Measurements from ENCODE around the gene GPR137. TPM values are rescaled to one million over a fixed set of nuclear protein-coding genes. Genes with fewer than 3 reads are reported as not detected.
"Not testable (repeated sequence)": the region's sequence is repeated elsewhere in the genome, so short reads cannot be mapped to it uniquely, and the experiment has no call there.

Gene GPR137
- polyA plus RNA-seq, 4 donors = 16.5 to 27.9 (median 18.9) TPM

DNA sequence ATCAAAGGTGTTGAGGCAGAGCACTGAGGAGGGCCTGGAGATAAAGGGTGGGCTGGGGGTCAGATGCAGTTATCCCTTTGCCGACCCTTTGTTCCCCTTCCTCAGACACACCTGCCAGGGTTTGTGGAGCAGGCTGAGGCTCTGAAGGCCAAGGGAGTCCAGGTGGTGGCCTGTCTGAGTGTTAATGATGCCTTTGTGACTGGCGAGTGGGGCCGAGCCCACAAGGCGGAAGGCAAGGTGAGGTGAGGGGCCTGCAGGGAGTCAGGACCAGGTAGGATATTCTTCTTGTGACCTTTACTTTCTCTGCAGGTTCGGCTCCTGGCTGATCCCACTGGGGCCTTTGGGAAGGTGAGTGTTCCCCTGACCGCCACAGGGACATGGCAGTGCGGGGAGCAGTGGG is 34.9 kb downstream of the GPR137 start:
- DNase-seq = no peak
- H3K4me1 ChIP-seq (ENCODE audit: control insufficient read depth in 3 of 3, insufficient read depth in 2 of 3, low read depth in 1 of 3, low read length in 2 of 3) = peaks cover 0 to 49% (median 3%) of the 10 kb centered on the region in 3 donors
- H3K36me3 ChIP-seq (ENCODE audit: control insufficient read depth in 3 of 3, insufficient read depth in 2 of 3, low read depth in 1 of 3, low read length in 3 of 3) = peaks cover 0 to 59% (median 2%) of the 10 kb centered on the region in 3 donors
- no peak for FAIRE-seq
- H3K27ac ChIP-seq (ENCODE audit: low read depth in 1 of 3, low read length in 2 of 3) = peak overlapping the region; percentile 77 to 83 (median 78)
- no peak overlapping the region for H3K4me3 ChIP-seq (ENCODE audit: low read depth in 1 of 3, low read length in 3 of 3)
- no peaks in the 10 kb centered on the region for H3K9me3 ChIP-seq (ENCODE audit: control insufficient read depth in 2 of 2, insufficient read depth in 1 of 2, low read depth in 1 of 2, low read length in 1 of 2)
- 74 to 88% (median 81%) methylated on average over 7 of the region's 7 CpGs for WGBS, 3 donors
- no peaks in the 10 kb centered on the region for H3K27me3 ChIP-seq (ENCODE audit: control insufficient read depth in 3 of 3, insufficient read depth in 3 of 3, low read length in 3 of 3)

- Histone ChIP-seq H3K27me3 (ENCODE audit: control insufficient read depth in 3 of 3, insufficient read depth in 3 of 3, low read length in 3 of 3) (no peaks in the 10 kb centered on the region), H3K36me3 (ENCODE audit: control insufficient read depth in 3 of 3, insufficient read depth in 2 of 3, low read depth in 1 of 3, low read length in 3 of 3) (peaks cover 0 to 55% (median under 1%) of the 10 kb centered on the region in 3 donors), H3K27ac (ENCODE audit: low read depth in 1 of 3, low read length in 2 of 3) (peak overlapping the region; percentile 77 to 83 (median 78)), H3K9me3 (ENCODE audit: control insufficient read depth in 2 of 2, insufficient read depth in 1 of 2, low read depth in 1 of 2, low read length in 1 of 2) (no peaks in the 10 kb centered on the region), H3K4me3 (ENCODE audit: low read depth in 1 of 3, low read length in 3 of 3) (no peak overlapping the region), H3K4me1 (ENCODE audit: control insufficient read depth in 3 of 3, insufficient read depth in 2 of 3, low read depth in 1 of 3, low read length in 2 of 3) (peaks cover 0 to 48% (median 3%) of the 10 kb centered on the region in 3 donors)
- FAIRE-seq = no peak
- DNase-seq = no peak
- WGBS, 3 donors = 42 to 83% (median 59%) methylated on average over 5 of the region's 5 CpGs
Measured at GRCh38 chr11:64321026-64321425, 35.4 kb downstream of the GPR137 start.

GRCh38 chr11:64321533-64321932 is 35.9 kb downstream of the GPR137 start:
- DNase-seq (peak; percentile 83 to 92), FAIRE-seq (no peak)
- Histone ChIP-seq H3K4me3 (ENCODE audit: low read depth in 1 of 3, low read length in 3 of 3) (no peak overlapping the region), H3K4me1 (ENCODE audit: control insufficient read depth in 3 of 3, insufficient read depth in 2 of 3, low read depth in 1 of 3, low read length in 2 of 3) (peaks cover 0 to 43% (median 3%) of the 10 kb centered on the region in 3 donors), H3K27ac (ENCODE audit: low read depth in 1 of 3, low read length in 2 of 3) (peak overlapping the region; percentile 77 to 83 (median 78)), H3K9me3 (ENCODE audit: control insufficient read depth in 2 of 2, insufficient read depth in 1 of 2, low read depth in 1 of 2, low read length in 1 of 2) (no peaks in the 10 kb centered on the region), H3K36me3 (ENCODE audit: control insufficient read depth in 3 of 3, insufficient read depth in 2 of 3, low read depth in 1 of 3, low read length in 3 of 3) (peaks cover 0 to 50% (median 0%) of the 10 kb centered on the region in 3 donors), H3K27me3 (ENCODE audit: control insufficient read depth in 3 of 3, insufficient read depth in 3 of 3, low read length in 3 of 3) (no peaks in the 10 kb centered on the region)
- WGBS, 3 donors = 14 to 69% (median 48%) methylated on average over 5 of the region's 5 CpGs

GRCh38 chr11:64322925-64323260 is 37.2 kb downstream of the GPR137 start:
- Histone ChIP-seq H3K27me3 (ENCODE audit: control insufficient read depth in 3 of 3, insufficient read depth in 3 of 3, low read length in 3 of 3) (no peaks in the 10 kb centered on the region), H3K36me3 (ENCODE audit: control insufficient read depth in 3 of 3, insufficient read depth in 2 of 3, low read depth in 1 of 3, low read length in 3 of 3) (peaks cover 0 to 43% (median 0%) of the 10 kb centered on the region in 3 donors), H3K4me3 (ENCODE audit: low read depth in 1 of 3, low read length in 3 of 3) (no peak overlapping the region), H3K27ac (ENCODE audit: low read depth in 1 of 3, low read length in 2 of 3) (no peak overlapping the region), H3K9me3 (ENCODE audit: control insufficient read depth in 2 of 2, insufficient read depth in 1 of 2, low read depth in 1 of 2, low read length in 1 of 2) (no peaks in the 10 kb centered on the region), H3K4me1 (ENCODE audit: control insufficient read depth in 3 of 3, insufficient read depth in 2 of 3, low read depth in 1 of 3, low read length in 2 of 3) (peaks cover 0 to 40% (median 3%) of the 10 kb centered on the region in 3 donors)
- FAIRE-seq (no peak), DNase-seq (no peak)
- WGBS, 3 donors = 86 to 90% (median 89%) methylated on average over 7 of the region's 7 CpGs

DNA sequence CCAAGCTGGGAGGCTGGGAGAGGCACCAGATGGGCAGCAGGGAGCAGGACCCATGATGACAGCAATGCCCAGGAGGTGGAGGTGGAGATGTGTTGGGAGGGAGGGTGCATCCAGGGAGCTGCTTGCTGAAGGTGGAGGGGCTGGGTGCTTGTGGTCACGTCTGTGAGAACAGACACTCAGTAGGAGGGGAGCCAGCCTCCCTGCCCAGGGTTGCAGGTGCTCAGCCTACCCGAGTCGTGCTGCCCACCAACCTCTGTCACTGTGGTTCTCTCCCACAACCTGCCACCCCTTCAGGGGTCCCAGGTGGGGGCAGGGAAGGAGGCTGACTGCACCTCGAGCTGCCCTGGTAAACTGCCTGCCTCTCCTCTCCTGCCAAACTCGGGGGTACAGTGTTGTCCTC is 37.7 kb downstream of the GPR137 start:
- FAIRE-seq = no peak
- 50 to 67% (median 58%) methylated on average over 5 of the region's 5 CpGs for WGBS, 3 donors
- no peak overlapping the region for H3K27ac ChIP-seq (ENCODE audit: low read depth in 1 of 3, low read length in 2 of 3)
- H3K4me1 ChIP-seq (ENCODE audit: control insufficient read depth in 3 of 3, insufficient read depth in 2 of 3, low read depth in 1 of 3, low read length in 2 of 3) = peaks cover 0 to 40% (median 3%) of the 10 kb centered on the region in 3 donors
- no peak for DNase-seq
- H3K4me3 ChIP-seq (ENCODE audit: low read depth in 1 of 3, low read length in 3 of 3) = no peak overlapping the region
- no peaks in the 10 kb centered on the region for H3K9me3 ChIP-seq (ENCODE audit: control insufficient read depth in 2 of 2, insufficient read depth in 1 of 2, low read depth in 1 of 2, low read length in 1 of 2)
- H3K27me3 ChIP-seq (ENCODE audit: control insufficient read depth in 3 of 3, insufficient read depth in 3 of 3, low read length in 3 of 3) = no peaks in the 10 kb centered on the region
- peaks cover 0 to 43% (median 0%) of the 10 kb centered on the region in 3 donors for H3K36me3 ChIP-seq (ENCODE audit: control insufficient read depth in 3 of 3, insufficient read depth in 2 of 3, low read depth in 1 of 3, low read length in 3 of 3)

- Histone ChIP-seq H3K4me1 (ENCODE audit: control insufficient read depth in 3 of 3, insufficient read depth in 2 of 3, low read depth in 1 of 3, low read length in 2 of 3) (peaks cover under 1 to 38% (median under 1%) of the 10 kb centered on the region in 3 donors), H3K36me3 (ENCODE audit: control insufficient read depth in 3 of 3, insufficient read depth in 2 of 3, low read depth in 1 of 3, low read length in 3 of 3) (peaks cover 0 to 43% (median 0%) of the 10 kb centered on the region in 3 donors)
- not testable (repeated sequence) for FAIRE-seq; H3K9me3 ChIP-seq (ENCODE audit: control insufficient read depth in 2 of 2, insufficient read depth in 1 of 2, low read depth in 1 of 2, low read length in 1 of 2); DNase-seq; H3K4me3 ChIP-seq (ENCODE audit: low read depth in 1 of 3, low read length in 3 of 3); H3K27ac ChIP-seq (ENCODE audit: low read depth in 1 of 3, low read length in 2 of 3); H3K27me3 ChIP-seq (ENCODE audit: control insufficient read depth in 3 of 3, insufficient read depth in 3 of 3, low read length in 3 of 3)
- whole genome bisulfite sequencing, 3 donors = 76 to 83% (median 81%) methylated on average over 4 of the region's 4 CpGs
Measured at GRCh38 chr11:64323984-64324383, 38.3 kb downstream of the GPR137 start.

DNA sequence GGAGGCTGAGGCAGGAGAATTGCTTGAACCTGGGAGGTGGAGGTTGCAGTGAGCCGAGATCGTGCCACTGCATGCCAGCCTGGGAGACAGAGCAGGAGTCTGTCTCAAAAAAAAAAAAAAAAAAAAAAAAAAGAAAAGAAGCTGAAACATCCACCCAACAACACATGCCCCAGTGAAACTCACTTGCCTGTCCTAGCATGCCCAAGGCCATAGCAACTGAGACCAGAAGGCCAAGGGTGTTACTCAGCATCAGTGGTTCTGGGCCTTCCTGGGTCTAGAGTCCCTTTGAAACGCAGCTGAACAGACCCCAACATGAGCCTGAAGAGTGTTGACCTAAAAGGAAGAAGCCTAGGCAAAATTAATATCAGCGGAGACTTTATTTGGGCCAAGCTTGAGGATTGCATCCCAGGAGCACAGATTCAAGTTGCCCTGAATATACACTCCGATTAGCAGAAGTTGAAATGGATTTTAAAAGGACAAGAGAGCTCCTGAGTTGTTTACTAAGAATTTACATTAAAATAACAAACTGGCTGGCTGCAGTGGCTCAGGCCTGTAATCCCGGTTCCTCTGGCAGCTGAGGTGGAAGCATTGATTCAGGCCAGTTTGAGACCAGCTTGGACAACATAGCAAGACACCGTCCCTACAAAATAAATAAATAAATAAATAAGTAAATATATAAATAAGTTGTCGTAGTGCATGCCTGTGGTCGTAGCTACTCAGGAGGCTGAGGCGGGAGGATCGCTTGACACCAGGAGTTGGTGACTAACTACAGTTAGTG is 39.2 kb downstream of the GPR137 start:
- H3K27me3 ChIP-seq (ENCODE audit: control insufficient read depth in 3 of 3, insufficient read depth in 3 of 3, low read length in 3 of 3) = no peaks in the 10 kb centered on the region
- no peaks in the 10 kb centered on the region for H3K9me3 ChIP-seq (ENCODE audit: control insufficient read depth in 2 of 2, insufficient read depth in 1 of 2, low read depth in 1 of 2, low read length in 1 of 2)
- H3K27ac ChIP-seq (ENCODE audit: low read depth in 1 of 3, low read length in 2 of 3) = no peak overlapping the region
- peaks cover 0 to 34% (median 0%) of the 10 kb centered on the region in 3 donors for H3K36me3 ChIP-seq (ENCODE audit: control insufficient read depth in 3 of 3, insufficient read depth in 2 of 3, low read depth in 1 of 3, low read length in 3 of 3)
- DNase-seq = no peak
- WGBS, 3 donors = 84 to 93% (median 88%) methylated on average over 11 of the region's 11 CpGs
- FAIRE-seq = no peak
- H3K4me3 ChIP-seq (ENCODE audit: low read depth in 1 of 3, low read length in 3 of 3) = no peak overlapping the region
- peaks cover 0 to 38% (median 2%) of the 10 kb centered on the region in 3 donors for H3K4me1 ChIP-seq (ENCODE audit: control insufficient read depth in 3 of 3, insufficient read depth in 2 of 3, low read depth in 1 of 3, low read length in 2 of 3)

DNA sequence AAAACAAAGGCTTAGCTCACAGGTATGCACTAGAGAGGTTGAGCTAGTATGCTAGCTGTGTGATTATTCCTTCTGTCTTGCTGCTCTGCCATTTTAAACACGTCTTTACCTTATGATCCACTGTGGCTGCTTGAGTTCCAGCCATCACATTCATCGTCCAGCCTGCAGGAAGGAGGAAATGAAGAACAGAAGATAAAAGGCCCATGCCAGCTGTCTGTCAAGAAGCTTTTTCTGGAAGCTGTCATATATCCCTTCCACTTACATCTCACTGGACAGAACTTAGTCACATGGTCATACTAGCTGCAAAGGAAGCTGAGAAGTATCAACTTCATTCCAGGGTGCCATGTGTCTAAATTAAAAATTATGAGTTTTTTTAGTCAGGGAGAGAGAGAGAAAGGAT is 41.7 kb downstream of the GPR137 start:
- 80 to 88% (median 86%) methylated on average over 2 of the region's 2 CpGs for WGBS, 3 donors
- Histone ChIP-seq H3K4me3 (ENCODE audit: low read depth in 1 of 3, low read length in 3 of 3) (no peak overlapping the region), H3K27ac (ENCODE audit: low read depth in 1 of 3, low read length in 2 of 3) (no peak overlapping the region), H3K4me1 (ENCODE audit: control insufficient read depth in 3 of 3, insufficient read depth in 2 of 3, low read depth in 1 of 3, low read length in 2 of 3) (peaks cover 0 to 28% (median 5%) of the 10 kb centered on the region in 3 donors), H3K27me3 (ENCODE audit: control insufficient read depth in 3 of 3, insufficient read depth in 3 of 3, low read length in 3 of 3) (no peaks in the 10 kb centered on the region), H3K9me3 (ENCODE audit: control insufficient read depth in 2 of 2, insufficient read depth in 1 of 2, low read depth in 1 of 2, low read length in 1 of 2) (no peaks in the 10 kb centered on the region), H3K36me3 (ENCODE audit: control insufficient read depth in 3 of 3, insufficient read depth in 2 of 3, low read depth in 1 of 3, low read length in 3 of 3) (peaks cover 0 to 12% (median 0%) of the 10 kb centered on the region in 3 donors)
- no peak for DNase-seq
- FAIRE-seq = no peak

Data from small intestine (tissue), 7 donors.